HTR-8/SVneo (cell line): ENCODE measurements around the gene SOAT2.
"Not testable (repeated sequence)": the region's sequence is repeated elsewhere in the genome, so short reads cannot be mapped to it uniquely, and the experiment has no call there.

Experiments used
- DNase-seq: peaks from one replicate; pipeline ENCODE4 v3.0.0; 2011; ENCODE audit warnings: low spot score, mixed read lengths; ENCODE audit not compliant: insufficient read length
- FAIRE-seq: peaks from 2 replicates; lab custom pipeline; 2011; peaks lifted over from hg19 to GRCh38; lab: Jason Lieb, UNC

Gene SOAT2

GRCh38 chr12:53079226-53080117 is 23.8 kb upstream of the SOAT2 start, which contains the start of gene SPRYD3:
TSS of gene SPRYD3 (minus strand) at chr12:53079390. CDS start at chr12:53079333, 57 bp downstream.
- FAIRE-seq, result peak; percentile 69
- peak; percentile 99 for DNase-seq

GRCh38 chr12:53082637-53083175 is 20.6 kb upstream of the SOAT2 start:
- DNase-seq (no peak), FAIRE-seq (no peak)

GRCh38 chr12:53086361-53086760 is 16.9 kb upstream of the SOAT2 start:
- no peak for DNase-seq
- no peak for FAIRE-seq

GRCh38 chr12:53090105-53090504 is 13.2 kb upstream of the SOAT2 start:
- DNase-seq (no peak), FAIRE-seq (no peak)

- DNase-seq, result no peak
- no peak for FAIRE-seq
These were observed 12.7 kb upstream of the SOAT2 start for GRCh38 chr12:53090554-53090953.

- FAIRE-seq (no peak), DNase-seq (no peak)
These were observed 11.5 kb upstream of the SOAT2 start for GRCh38 chr12:53091756-53092155.

- FAIRE-seq (no peak), DNase-seq (no peak)
These were observed 9.4 kb upstream of the SOAT2 start for GRCh38 chr12:53093777-53094393.

- no peak for DNase-seq
- FAIRE-seq, result no peak
These were observed 8.9 kb upstream of the SOAT2 start for GRCh38 chr12:53094394-53094787.

GRCh38 chr12:53094796-53095595 is 8.3 kb upstream of the SOAT2 start:
- not testable (repeated sequence) for DNase-seq, FAIRE-seq

- FAIRE-seq, DNase-seq: not testable (repeated sequence)
These were observed 7.7 kb upstream of the SOAT2 start for GRCh38 chr12:53095596-53095895.

GRCh38 chr12:53096089-53096741 is 7.1 kb upstream of the SOAT2 start:
- DNase-seq, result peak; percentile 41
- FAIRE-seq, result peak; percentile 64

GRCh38 chr12:53096759-53097158 is 6.5 kb upstream of the SOAT2 start:
- FAIRE-seq, result no peak
- no peak for DNase-seq

GRCh38 chr12:53097207-53097563 is 6.1 kb upstream of the SOAT2 start:
- FAIRE-seq (no peak), DNase-seq (peak; percentile 45)

GRCh38 chr12:53097564-53098353 is 5.5 kb upstream of the SOAT2 start, which contains the start of gene IGFBP6:
TSS of gene IGFBP6 (plus strand) at chr12:53097667. CDS start at chr12:53097718, 51 bp downstream.
- FAIRE-seq (peak; percentile 58), DNase-seq (peak; percentile 30)

GRCh38 chr12:53098354-53098981 is 4.8 kb upstream of the SOAT2 start:
- DNase-seq (peak; percentile 73), FAIRE-seq (peak; percentile 51)

GRCh38 chr12:53099071-53099882 is 4.0 kb upstream of the SOAT2 start:
- peak; percentile 70 for FAIRE-seq
- peak; percentile 97 for DNase-seq

GRCh38 chr12:53100466-53101151 is 2.7 kb upstream of the SOAT2 start:
- no peak for FAIRE-seq

More at GRCh38 chr12:53100466-53101151, 2.7 kb upstream of the SOAT2 start:
- DNase-seq, result no peak
